HEK293 (cell line): ENCODE measurements around the gene ENDOG.

Source experiments
- CTCF ChIP-seq: fragments of 450-650 bp; formaldehyde crosslinking; IDR thresholded peaks from 2 replicates; pipeline ENCODE4 v1.5.1; 2016; ENCODE audit warnings: missing biosample characterization, missing genetic modification characterization
- GLIS2 ChIP-seq: fragments of 450-650 bp; formaldehyde crosslinking; IDR thresholded peaks from 2 replicates; pipeline ENCODE4 v1.5.1; 2016; ENCODE audit warnings: missing biosample characterization, missing genetic modification characterization
- KLF9 ChIP-seq: fragments of 450-650 bp; formaldehyde crosslinking; IDR thresholded peaks from 2 replicates; pipeline ENCODE4 v1.5.1; 2016; ENCODE audit warnings: missing biosample characterization, missing genetic modification characterization, low read depth
- ZBTB1 ChIP-seq: fragments of 450-650 bp; formaldehyde crosslinking; IDR thresholded peaks from 2 replicates; pipeline ENCODE4 v1.5.1; 2016; ENCODE audit warnings: missing biosample characterization, missing genetic modification characterization
- ZNF10 ChIP-seq: fragments of 450-650 bp; formaldehyde crosslinking; IDR thresholded peaks from 2 replicates; pipeline ENCODE4 v1.5.1; 2017; ENCODE audit warnings: missing biosample characterization, missing genetic modification characterization
- ZNF292 ChIP-seq: fragments of 450-650 bp; formaldehyde crosslinking; IDR thresholded peaks from 2 replicates; pipeline ENCODE4 v1.5.1; 2016; ENCODE audit warnings: low read depth, missing biosample characterization, missing genetic modification characterization, borderline replicate concordance
- ZNF335 ChIP-seq: fragments of 450-650 bp; formaldehyde crosslinking; conservative IDR thresholded peaks from 2 replicates; pipeline ENCODE4 v1.5.1; 2016; ENCODE audit warnings: missing biosample characterization, missing genetic modification characterization
- ZNF366 ChIP-seq: fragments of 450-650 bp; formaldehyde crosslinking; conservative IDR thresholded peaks from 2 replicates; pipeline ENCODE4 v1.5.1; 2016; ENCODE audit warnings: missing biosample characterization, missing genetic modification characterization
- ZNF513 ChIP-seq: fragments of 450-650 bp; IDR thresholded peaks from 2 replicates; pipeline ENCODE4 v1.5.1; 2018; ENCODE audit warnings: missing biosample characterization, missing genetic modification characterization
- ZNF629 ChIP-seq: fragments of 450-650 bp; formaldehyde crosslinking; IDR thresholded peaks from 2 replicates; pipeline ENCODE4 v1.5.1; 2017; ENCODE audit warnings: missing biosample characterization, missing genetic modification characterization
- ZNF692 ChIP-seq: fragments of 450-650 bp; formaldehyde crosslinking; IDR thresholded peaks from 2 replicates; pipeline ENCODE4 v1.5.1; 2016; ENCODE audit warnings: missing biosample characterization, missing genetic modification characterization
- ZNF704 ChIP-seq: fragments of 450-650 bp; formaldehyde crosslinking; IDR thresholded peaks from 2 replicates; pipeline ENCODE4 v1.5.1; 2016; ENCODE audit warnings: missing biosample characterization, missing genetic modification characterization
- ZNF776 ChIP-seq: fragments of 450-650 bp; formaldehyde crosslinking; IDR thresholded peaks from 2 replicates; pipeline ENCODE4 v1.5.0; 2017; ENCODE audit warnings: missing biosample characterization, missing genetic modification characterization, borderline replicate concordance

- TF ChIP-seq CTCF (tag by site-specific recombination) (no peak), ZNF292 (no peak), ZBTB1 (tag by site-specific recombination) (no peak), ZNF513 (no peak), ZNF335 (no peak), ZNF366 (tag by site-specific recombination) (no peak), KLF9 (tag by site-specific recombination) (no peak), ZNF776 (no peak), ZNF10 (no peak), ZNF629 (no peak), GLIS2 (tag by site-specific recombination) (no peak), ZNF692 (tag by site-specific recombination) (no peak), ZNF704 (no peak)
These were observed 20.0 kb downstream of the ENDOG start for GRCh38 chr9:128838338-128838737.
